RWPE1 (cell line): Measurements from ENCODE around the gene FEM1A.
"Not testable (repeated sequence)": the region's sequence is repeated elsewhere in the genome, so short reads cannot be mapped to it uniquely, and the experiment has no call there.

ENCODE experiments used
- CTCF ChIA-PET: fragments of 350-600 bp; sonication (Branson Sonifier 250); formaldehyde crosslinking; extraction: SDS; loops from one replicate; lab custom pipeline; 2021; lab: Yijun Ruan, JAX
- POLR2A ChIA-PET: fragments of 400-600 bp; formaldehyde crosslinking; extraction: SDS; loops from one replicate; lab custom pipeline; 2020; ENCODE audit warnings: antibody characterized with exemption; ENCODE audit not compliant: low non-redundant PET; lab: Yijun Ruan, JAX
- DNase-seq: peaks from one replicate; pipeline ENCODE4 v3.0.0; 2012; ENCODE audit warnings: low spot score
- H3K27ac ChIP-seq: fragments of 450-650 bp; 2 replicates; pipeline ENCODE4 v1.5.1; 2017
- TF ChIP-seq, protein P1 (sequence below): fragments of 450-650 bp; conservative IDR thresholded peaks from 2 replicates; pipeline ENCODE4 v1.5.1; 2017; ENCODE audit warnings: low read depth, mild to moderate bottlenecking

FEM1A gene, protein sequence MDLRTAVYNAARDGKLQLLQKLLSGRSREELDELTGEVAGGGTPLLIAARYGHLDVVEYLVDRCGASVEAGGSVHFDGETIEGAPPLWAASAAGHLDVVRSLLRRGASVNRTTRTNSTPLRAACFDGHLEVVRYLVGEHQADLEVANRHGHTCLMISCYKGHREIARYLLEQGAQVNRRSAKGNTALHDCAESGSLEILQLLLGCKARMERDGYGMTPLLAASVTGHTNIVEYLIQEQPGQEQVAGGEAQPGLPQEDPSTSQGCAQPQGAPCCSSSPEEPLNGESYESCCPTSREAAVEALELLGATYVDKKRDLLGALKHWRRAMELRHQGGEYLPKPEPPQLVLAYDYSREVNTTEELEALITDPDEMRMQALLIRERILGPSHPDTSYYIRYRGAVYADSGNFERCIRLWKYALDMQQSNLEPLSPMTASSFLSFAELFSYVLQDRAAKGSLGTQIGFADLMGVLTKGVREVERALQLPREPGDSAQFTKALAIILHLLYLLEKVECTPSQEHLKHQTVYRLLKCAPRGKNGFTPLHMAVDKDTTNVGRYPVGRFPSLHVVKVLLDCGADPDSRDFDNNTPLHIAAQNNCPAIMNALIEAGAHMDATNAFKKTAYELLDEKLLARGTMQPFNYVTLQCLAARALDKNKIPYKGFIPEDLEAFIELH

DNA sequence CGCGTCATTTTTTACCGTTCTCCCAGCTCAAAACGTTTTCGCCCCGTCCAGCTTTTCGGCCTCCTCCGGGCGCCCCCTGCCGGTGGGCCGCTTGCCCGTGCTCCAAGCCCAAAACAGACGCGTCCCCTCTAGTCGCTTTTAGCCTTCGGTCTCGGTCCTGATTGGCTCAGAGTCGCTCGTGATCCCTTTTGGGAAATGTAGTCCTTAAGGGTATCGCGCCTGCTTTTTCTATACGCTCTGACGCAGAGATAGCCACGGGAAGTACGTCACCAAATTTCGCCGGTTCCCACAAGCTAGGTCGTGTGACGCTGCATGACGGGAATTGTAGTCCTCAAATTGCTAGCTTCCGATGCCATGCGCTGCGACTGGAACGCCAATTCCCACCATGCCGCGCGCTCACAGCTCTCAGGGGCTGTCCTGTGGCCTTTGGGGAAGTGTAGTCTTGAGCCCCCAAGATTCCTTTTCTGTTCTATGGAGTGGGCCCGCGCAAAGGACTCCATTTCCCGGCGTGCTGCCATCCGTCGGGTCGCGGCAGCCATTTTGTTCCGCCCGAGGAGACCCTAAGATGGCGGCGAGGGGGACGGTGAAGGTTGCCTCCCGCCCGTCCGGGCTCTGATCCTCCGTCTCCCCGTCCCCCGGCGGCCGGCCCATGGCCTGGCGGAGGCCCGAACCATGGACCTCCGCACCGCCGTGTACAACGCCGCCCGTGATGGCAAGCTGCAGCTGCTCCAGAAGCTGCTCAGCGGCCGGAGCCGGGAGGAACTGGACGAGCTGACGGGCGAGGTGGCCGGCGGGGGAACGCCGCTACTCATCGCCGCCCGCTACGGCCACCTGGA, at the start of gene FEM1A:
Gene FEM1A (plus strand): TSS at position 552 of the 836 bp plus-strand sequence. CDS start 121 bp downstream, at position 673.
- ChIA-PET POLR2A (interaction anchor here (0.6 to 1.1 kb wide), 2 partner anchors 68 to 152 kb away, joined by 3 to 4 read pairs; partner anchors contain the start of genes DPP9 and TNFAIP8L1), CTCF (interaction anchor here (0.6 to 1.8 kb wide), 20 partner anchors 9 to 416 kb away, joined by 3 to 11 read pairs (median 5); no protein-coding TSS in a partner anchor)
- TF ChIP-seq, protein P1, sequence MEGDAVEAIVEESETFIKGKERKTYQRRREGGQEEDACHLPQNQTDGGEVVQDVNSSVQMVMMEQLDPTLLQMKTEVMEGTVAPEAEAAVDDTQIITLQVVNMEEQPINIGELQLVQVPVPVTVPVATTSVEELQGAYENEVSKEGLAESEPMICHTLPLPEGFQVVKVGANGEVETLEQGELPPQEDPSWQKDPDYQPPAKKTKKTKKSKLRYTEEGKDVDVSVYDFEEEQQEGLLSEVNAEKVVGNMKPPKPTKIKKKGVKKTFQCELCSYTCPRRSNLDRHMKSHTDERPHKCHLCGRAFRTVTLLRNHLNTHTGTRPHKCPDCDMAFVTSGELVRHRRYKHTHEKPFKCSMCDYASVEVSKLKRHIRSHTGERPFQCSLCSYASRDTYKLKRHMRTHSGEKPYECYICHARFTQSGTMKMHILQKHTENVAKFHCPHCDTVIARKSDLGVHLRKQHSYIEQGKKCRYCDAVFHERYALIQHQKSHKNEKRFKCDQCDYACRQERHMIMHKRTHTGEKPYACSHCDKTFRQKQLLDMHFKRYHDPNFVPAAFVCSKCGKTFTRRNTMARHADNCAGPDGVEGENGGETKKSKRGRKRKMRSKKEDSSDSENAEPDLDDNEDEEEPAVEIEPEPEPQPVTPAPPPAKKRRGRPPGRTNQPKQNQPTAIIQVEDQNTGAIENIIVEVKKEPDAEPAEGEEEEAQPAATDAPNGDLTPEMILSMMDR = peak; percentile 98
- DNase-seq = peak; percentile 97
- peak within 1 kb of the TSS; percentile 89 for H3K27ac ChIP-seq

DNA sequence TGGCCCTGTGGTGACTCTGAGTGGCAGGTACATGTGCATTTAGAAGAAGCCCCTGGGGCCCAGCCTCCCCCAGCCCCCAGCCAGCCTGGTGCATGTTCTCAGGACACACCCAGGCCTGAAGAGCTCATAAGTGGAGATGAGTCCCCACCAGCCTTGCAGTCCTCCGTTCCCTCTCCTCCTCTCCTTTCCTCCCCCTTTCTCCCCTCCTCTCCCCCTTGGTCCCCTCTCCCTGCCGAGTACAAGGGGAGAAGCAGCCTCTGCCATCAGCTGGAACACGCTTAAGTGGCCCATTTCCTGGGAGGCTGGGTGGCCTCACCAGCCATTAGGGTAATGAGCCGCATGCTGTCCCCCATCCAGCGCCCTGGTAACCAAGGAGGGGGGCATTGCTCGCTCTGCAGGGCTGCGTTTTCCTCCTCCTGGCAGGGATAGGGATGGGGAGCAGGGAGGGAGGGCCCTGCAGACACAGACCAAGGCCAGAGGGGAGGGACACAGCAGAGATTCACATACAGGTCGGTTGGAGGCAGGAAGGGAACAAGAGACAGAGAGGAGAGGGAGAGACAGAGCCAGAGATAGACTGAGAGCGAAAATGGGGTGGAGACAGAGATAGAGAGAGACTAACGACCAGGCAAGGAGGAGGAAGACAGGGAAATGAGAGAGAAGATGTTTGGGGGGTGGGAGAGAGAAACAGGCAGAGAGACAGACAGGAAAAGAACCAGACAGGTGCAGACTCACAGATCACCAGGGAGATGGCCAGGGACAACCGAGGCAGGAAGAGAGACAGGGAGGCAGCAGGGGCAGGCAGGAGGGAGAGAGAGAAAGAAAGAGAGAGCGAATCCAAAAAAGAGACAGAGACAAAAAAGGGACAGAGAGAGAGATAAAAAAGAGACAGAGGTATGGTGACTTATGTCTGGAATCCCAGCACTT, 48.5 kb upstream of the FEM1A start:
- TF ChIP-seq, protein P1 = no peak
- POLR2A ChIA-PET = interaction anchor here (0.8 kb wide), 1 partner anchor 52 kb away, joined by 9 read pairs; no protein-coding TSS in a partner anchor
- CTCF ChIA-PET = interaction anchor here (0.6 kb wide), 1 partner anchor 158 kb away, joined by 3 read pairs; no protein-coding TSS in a partner anchor
- no peak for DNase-seq
- no peak overlapping the region for H3K27ac ChIP-seq

DNA sequence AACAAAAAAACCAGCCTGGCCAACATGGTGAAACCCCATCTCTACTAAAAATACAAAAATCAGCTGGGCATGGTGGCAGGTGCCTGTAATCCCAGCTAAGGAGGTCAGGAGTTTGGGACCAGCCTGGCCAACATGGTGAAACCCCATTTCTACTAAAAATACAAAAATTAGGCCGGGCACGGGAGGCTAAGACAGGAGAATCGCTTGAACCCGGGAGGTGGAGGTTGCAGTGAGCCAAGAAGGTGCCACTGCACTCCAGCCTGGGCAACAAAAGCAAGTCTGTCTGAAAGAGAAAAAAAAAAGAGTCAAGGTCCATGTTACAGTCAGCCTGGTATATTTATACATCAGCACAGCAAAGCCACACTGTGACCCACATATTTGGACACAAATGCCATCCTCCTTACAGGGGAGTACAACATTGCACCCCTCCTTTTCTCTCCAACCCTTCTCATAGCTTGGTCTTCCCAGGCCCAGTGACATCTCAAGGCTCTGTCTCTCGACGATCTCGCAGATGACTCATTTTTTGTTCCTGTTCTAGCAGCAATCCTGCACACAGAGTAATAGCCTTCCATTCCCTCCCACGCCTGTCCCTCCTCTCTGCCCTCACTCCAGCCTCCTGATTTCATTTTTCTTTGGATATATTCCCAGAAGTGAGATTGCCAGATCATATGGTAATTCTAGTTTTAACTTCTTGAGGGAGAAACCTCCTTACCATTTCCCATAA, 46.9 kb upstream of the FEM1A start:
- ChIA-PET POLR2A (no interaction called here), CTCF (interaction anchor here (0.6 to 1.5 kb wide), 2 partner anchors 8 to 46 kb away, joined by 3 to 4 read pairs; no protein-coding TSS in a partner anchor)
- H3K27ac ChIP-seq = peak overlapping the region; percentile 83
- DNase-seq = peak; percentile 74
- TF ChIP-seq, protein P1 = no peak

DNA sequence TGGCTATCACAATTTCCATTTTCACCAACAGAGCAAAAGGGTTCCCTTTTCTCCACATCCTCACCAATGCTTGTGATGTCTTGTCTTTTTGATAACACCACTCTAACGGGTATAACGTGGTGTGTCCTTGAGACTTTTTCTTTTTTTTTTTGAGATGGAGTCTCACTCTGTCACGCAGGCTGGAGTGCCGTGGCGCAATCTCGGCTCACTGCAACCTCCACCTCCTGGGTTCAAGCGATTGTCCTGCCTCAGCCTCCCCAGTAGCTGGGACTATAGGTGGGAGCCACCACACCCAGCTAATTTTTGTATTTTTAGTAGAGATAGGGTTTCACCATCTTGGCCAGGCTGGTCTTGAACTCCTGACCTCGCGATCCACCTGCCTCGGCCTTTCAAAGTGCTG, 46.4 kb upstream of the FEM1A start:
- H3K27ac ChIP-seq = peak overlapping the region; percentile 83
- POLR2A ChIA-PET, DNase-seq: not testable (repeated sequence)
- CTCF ChIA-PET = interaction anchor here (0.7 to 1.5 kb wide), 2 partner anchors 46 to 955 kb away, joined by 4 to 7 read pairs; no protein-coding TSS in a partner anchor

DNA sequence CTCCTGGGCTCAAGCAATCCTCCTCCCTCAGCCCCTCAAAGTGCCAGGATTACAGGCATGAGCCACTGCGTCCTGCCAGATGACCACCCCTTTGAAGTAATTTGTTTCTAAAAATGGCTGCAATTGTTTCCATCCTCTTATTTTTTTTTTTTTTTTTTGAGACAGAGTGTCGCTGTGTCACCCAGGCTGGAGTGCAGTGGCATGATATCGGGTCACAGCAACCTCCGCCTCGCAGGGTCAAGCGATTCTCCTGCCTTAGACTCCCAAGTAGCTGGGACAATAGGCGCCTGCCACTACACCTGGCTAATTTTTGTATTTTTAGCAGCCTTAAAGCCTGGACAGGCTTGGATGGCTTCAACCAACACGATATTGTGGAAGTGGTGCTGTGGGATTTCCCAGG, 45.5 kb upstream of the FEM1A start:
- ChIA-PET CTCF (interaction anchor here (0.7 kb wide), 1 partner anchor 955 kb away, joined by 7 read pairs; no protein-coding TSS in a partner anchor), POLR2A (no interaction called here)
- DNase-seq = no peak
- no peak overlapping the region for H3K27ac ChIP-seq
- TF ChIP-seq, protein P1 = no peak
